IPS-18c (cell line): ENCODE data around the gene FOXO3.

Experiments used
- H3K4me3 ChIP-seq: 2 replicates; pipeline ENCODE4 v1.7.0; 2013; ENCODE audit warnings: low read depth, mild to moderate bottlenecking, low read length, moderate library complexity; ENCODE audit not compliant: insufficient read depth
- H3K9me3 ChIP-seq: one replicate; pipeline ENCODE4 v1.6.1; 2013; ENCODE audit warnings: mild to moderate bottlenecking, low read length, moderate library complexity; ENCODE audit not compliant: control insufficient read depth, insufficient read depth

Gene FOXO3

DNA sequence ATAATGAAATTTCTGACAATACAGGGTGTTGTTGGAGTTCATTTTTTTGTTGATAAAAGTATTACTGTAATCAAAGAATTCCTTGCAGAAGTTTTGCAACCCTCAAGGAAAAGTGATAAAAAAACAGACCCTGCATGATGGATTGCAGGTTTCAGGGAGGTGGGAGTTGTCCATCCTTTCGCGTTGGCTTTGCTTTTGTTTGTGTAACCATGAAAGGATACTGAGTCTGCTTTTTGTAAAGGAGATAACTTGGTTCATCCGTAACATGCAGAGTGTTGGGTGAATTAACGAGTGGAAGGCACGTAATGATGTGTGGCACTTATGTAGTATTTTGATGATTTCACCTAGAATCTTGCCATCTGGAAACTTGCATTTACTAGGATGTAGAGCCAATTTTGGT is 23.6 kb downstream of the FOXO3 start:
- Histone ChIP-seq H3K4me3 (no peak overlapping the region), H3K9me3 (no peaks in the 10 kb centered on the region)

DNA sequence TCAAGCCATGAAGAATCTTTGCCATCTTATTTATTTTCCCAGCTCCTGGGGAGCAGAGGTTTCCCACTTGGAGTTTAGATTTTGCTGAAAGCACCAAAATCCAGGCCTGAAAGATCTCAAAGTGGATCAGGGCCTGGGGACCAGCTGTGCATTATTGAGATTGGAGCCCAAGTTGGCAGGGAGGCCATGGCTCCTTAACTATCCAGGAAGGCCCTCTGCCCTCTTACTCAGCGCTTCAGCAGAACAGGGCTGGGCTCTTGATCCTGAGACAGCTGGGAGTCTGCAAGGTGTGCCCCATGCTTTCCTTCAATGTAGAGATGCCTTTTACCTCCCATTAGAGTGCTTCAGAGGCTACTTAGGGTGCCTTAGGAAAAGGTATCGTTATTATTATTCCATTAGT is 24.6 kb downstream of the FOXO3 start:
- Histone ChIP-seq H3K4me3 (no peak overlapping the region), H3K9me3 (no peaks in the 10 kb centered on the region)

DNA sequence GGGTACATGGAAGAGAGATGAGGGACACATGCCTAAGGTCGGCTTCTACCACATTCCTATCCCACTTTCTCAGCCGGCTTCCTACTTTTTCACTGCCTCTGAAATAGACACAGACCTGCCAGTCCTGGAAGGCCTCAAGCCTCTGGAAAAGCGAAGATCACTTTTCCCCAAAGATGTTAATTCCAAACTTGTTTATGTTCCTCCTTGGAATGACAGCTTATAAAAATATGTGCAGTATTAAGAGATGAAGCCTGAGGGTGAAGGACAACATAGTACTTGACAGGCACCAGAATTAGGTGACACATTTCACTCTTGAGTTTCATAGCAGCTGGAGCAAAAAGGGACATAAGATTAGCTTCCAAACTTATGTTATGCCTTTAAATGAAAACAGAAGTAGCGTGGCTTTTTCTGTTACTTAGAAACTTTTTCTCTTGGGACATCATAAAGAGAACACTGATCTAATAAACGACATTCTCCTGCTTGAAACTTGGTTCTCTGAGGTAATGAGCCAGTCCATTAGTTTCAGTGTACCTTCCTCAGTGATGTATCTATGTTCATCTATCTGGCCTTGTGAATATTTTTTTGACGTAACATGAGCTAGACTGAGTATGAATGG is 25.3 kb downstream of the FOXO3 start:
- Histone ChIP-seq H3K9me3 (no peaks in the 10 kb centered on the region), H3K4me3 (no peak overlapping the region)

DNA sequence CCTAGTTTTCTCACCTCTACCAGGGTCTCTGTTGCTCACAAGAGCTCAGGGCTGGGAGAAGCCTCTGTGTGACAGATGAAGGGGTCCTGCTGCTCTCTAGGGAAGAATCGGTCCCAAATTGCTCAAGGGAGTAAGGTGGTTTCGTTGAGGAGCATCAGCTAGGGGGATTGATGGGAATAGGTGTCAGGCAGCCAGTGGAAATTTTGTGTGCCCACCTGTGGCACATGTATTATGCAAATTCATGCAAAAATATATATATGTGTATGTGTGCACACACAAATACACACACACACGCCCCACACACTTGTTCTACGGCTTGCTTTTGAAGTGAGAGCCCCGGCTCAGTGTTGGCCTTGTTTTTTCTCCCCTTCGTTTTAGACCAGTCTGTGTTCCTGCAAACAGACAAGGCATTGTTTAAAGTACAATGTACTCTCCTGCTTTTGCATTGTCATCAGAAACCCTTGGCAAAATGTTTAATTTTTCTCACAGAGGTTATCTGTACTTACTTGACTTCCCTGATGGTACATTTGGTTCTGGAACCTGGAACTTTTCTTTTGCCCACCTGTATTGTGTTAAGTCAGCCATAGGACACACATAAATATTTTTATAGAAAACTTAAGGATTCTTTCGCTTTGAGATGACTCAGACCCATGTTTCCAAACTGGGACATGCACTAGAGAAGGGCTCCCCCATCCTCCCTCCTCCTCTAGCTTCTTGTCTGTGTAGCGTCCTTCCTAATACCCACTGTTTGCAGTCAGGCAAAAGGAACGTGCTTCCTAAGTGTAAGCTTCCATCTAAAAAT is 26.7 kb downstream of the FOXO3 start:
- no peaks in the 10 kb centered on the region for H3K9me3 ChIP-seq
- no peak overlapping the region for H3K4me3 ChIP-seq

DNA sequence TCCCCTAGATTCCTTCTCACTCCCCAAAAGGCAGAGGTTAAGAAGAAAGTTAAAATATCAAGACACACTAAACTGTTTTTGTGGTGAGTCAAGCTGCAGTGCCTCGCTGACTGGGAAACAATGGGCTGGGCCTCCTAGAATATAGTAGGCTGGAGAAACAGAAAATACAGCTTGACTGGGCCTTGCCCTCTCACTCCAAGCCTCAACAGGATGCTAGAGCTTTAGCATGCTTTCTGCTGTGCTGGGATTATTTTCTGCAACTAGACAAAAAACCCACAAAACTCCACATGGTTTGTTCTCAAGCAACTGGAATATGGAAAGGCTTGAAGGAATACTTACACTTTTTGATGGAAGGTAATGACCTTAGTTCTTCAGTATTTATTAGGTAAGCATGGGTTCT is 27.9 kb downstream of the FOXO3 start:
- Histone ChIP-seq H3K4me3 (no peak overlapping the region), H3K9me3 (no peaks in the 10 kb centered on the region)

DNA sequence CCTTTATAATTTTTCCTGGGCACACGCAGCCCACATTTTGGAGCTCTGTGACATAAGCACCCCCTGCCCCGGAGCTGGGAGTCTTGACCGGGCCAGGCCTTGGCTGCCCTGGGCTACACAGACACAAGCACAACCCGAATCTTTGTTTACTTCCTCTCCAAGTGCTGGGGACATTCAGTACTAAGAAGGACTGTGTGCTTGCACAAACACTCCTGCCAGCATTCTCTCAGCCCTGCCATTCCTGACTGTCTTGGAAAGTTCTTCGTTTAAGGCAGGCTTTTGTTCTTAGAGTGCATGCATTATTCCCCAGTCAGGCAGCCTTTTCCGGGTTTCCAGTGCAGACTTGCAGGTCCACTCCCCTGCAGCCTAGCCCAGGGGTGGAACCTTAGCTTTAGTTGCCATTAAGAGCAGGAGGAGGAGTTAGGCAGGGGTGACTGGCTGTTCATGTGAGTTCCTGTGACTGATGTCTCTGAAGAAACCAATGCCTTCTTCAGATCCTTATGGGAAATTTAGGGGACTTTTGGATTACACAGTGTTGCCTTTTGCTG is 28.6 kb downstream of the FOXO3 start:
- Histone ChIP-seq H3K4me3 (no peak overlapping the region), H3K9me3 (no peaks in the 10 kb centered on the region)

DNA sequence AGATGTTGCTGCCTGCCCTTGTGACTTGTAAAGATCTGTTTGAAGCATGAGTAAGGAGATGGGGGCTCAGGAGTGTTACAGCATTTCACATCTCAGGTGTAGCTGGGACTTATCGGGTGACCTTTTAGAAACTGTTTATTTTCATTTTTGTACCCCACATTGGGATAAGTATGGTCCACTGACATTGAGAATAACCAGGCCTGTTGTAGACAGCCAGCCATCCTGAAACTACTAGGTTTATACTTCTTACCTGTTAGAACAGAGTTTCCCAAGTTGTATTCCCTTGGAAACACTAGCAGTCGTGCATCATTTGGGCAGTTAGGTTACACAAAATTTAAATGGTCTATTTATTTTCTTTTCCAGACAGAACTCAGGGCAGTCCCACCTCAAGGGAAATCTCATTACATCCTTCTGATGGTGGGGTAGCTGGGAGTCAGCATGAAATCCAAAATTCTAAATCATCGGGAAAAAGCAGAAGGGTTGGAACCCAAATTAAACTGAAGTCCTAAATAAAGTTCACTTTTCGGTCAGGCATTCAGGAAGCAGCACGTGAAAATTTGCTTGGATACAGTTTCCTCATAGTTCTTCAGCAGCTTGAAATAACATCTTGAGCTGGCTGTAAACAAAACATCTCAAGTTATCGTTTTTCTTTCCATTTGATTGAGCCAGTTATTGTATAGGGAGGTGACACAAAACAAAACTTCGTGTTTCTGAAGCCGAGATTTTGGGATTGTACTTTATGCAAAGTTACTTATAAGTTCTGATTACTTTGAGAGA is 30.5 kb downstream of the FOXO3 start:
- Histone ChIP-seq H3K9me3 (no peaks in the 10 kb centered on the region), H3K4me3 (no peak overlapping the region)

DNA sequence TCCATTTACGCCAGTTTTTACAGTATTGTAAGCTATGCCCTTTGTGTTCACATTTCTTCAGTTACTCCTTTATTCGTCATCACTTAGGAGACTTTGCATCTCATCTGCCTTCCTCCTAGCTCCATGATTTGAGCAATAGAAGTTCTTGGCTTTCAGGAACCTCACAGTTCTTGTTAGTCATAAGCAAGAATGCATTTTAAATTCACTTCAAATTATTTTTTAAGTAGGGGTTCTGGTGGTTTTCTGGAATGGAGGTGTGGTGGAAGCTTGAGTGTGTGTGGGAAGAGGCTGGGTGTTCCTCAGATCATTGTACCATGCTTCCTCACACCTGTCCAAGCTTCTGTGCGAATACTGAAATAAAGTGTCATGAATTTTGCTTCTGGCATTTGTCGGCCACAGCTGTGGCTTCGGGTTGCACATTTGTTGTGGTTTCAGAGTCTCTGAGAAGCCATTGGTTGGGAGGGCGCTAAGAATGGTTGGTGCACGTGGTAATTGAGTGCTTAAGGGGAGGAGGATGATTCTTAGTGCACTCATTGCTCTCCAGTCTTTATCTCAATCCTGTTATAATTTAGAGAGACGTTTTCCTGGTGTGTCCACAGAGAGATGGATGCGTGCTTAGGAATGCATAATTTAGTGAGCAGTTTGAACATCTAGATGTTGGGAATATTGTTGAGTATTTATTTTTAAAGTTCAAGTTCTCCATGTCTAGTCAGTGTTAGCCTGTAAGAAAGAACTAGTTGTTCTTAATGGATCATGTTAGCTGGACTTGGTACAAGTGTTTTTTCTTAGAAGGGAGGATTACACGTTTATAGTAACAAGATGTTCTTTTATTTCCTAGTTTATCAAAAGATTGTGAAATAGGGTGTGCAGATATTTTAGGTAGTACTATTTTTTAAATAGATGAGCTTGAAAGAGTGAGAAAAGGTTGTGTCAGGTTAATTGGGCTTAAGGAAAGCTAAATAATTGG is 31.9 kb downstream of the FOXO3 start:
- H3K4me3 ChIP-seq, result no peak overlapping the region

DNA sequence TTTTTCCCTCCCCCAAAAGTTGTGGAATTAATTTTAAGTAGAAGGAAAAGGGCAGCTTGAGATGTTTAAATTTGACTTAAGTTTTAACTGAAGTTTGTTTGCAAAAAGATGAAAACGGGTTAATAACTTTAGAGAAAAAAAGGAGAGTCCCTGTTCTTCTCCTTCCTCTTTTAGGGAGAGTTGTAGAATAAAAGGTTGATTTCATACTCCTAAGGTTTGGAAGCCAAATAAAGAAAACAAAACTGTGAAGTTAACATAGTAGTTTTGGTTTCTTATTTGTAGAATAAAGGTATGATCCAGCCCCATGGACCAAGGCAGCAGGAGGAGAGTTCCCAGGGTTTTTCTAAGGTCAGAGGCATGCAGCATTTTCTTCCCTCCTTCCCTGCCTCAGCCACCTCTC is 33.4 kb downstream of the FOXO3 start:
- Histone ChIP-seq H3K9me3 (no peaks in the 10 kb centered on the region), H3K4me3 (no peak overlapping the region)

More for the DNA sequence above, 31.9 kb downstream of the FOXO3 start:
- H3K9me3 ChIP-seq, result no peaks in the 10 kb centered on the region

DNA sequence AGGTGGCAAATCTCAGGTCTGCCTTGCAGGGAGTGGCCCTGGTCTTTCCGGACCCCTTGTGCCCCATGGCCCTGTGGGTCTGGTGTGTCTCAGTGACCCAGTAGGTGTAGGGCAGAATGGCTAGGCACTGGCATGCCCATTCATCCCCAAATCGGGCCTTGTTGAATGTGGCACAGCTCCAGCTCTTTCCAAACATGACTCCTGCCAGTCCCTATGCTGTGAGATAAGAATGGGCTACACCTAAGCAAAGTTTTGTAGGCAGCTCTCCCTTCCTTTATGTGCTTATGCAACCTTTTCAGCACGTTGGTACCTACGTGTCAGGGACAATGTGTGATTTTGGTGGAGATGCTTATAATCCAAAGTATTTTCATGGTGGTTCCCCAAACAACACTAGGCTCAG is 33.9 kb downstream of the FOXO3 start:
- H3K9me3 ChIP-seq, result no peaks in the 10 kb centered on the region

DNA sequence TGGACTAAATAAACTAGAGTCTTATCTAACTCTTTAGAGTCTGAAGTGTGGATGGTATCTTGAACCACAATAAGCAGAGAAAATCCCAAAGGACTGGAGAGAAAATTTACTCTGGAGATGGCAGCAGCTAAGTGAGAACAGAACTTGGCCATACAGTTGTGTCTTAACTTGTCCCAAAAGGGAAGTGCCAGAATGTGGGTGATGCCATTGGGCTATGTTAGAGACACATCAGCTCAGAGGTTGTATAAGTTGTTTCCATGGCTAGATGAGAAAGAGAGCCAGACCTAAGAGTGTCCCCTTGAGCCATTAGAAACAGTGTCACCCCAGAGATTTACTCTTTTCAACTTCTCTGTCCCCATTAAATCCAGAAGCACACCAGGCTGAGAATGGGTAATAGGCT is 36.2 kb downstream of the FOXO3 start:
- H3K4me3 ChIP-seq, result no peak overlapping the region
- H3K9me3 ChIP-seq, result no peaks in the 10 kb centered on the region

More for the DNA sequence above, 33.9 kb downstream of the FOXO3 start:
- no peak overlapping the region for H3K4me3 ChIP-seq

DNA sequence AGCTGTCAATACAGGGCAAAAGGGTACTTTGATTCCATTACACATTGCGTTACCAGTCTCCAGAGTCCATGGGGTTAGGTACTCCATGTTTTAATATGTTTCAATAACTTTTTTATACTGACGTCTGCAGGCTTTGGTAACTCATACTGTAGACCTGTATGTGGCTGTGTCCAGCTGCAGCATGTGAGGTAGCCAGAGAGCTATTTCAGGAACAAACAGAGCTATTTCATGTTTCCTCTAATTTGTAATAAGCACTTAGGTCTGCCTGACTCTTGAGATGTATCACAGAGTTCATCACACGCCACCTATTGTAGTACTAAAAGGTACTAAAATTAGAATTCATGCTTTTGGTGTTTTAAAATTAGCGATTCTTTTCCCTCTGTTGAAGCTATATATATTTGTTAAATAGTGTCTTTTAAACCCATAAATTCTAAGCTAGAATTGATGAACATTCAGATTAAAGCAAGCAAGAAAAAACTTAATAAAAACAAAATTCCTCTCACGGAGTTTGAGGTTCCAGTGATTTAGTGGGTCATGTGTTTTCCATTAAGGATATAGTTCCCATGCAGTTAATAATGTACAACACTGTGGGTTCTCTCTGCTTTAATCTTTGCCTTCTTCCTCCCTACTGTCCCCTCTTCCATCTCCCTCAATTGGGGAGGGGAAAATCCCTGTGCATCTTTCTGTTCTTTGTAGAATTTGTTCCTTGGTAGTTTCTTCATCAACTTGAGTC is 37.0 kb downstream of the FOXO3 start:
- H3K4me3 ChIP-seq, result no peak overlapping the region
- H3K9me3 ChIP-seq, result no peaks in the 10 kb centered on the region

DNA sequence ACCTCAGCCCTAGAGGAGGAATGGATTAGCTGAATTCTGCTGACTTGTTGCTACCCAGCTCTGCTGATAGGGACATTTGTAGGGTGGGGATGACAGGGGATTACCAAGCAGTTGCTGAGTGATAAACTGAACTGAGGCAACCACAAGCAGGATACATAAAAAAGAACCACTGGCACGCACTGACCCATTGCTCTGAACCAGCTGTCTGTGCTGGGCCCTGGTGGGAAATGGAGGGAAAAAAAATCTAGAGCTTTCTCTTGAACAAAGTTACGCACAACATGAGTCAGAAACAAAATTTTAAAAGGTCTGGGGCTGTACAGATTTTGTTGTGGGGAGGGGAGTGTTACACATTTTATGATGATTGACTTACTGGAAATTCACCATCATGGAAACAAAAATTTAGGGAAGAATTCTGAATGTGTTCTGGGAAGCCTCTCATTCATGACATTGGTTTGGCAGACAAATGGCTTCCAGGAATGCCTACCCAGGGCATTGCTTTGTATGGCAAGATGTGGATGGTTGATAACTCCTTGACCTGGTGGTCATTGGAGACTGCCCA is 37.7 kb downstream of the FOXO3 start:
- H3K4me3 ChIP-seq, result no peak overlapping the region

DNA sequence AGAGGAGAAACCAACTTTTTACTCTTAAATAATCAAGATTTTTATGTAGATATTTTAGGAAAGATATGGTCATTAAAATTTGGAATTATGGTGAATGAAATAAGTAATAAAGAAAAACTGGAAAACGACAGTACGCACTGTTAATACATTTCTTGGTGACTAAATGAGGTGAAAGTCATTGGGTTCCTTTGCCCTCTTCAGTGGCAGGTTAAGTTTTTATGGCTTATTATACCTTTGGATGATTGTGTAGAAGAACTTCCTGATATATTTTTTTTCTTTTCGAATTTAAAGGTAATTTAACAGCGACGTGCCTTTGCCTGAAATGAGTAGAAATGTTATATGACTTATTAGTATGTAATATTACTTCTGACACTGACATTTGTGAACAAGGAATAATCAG is 43.4 kb downstream of the FOXO3 start:
- Histone ChIP-seq H3K9me3 (no peaks in the 10 kb centered on the region), H3K4me3 (no peak overlapping the region)

More for the DNA sequence above, 37.7 kb downstream of the FOXO3 start:
- H3K9me3 ChIP-seq, result no peaks in the 10 kb centered on the region

DNA sequence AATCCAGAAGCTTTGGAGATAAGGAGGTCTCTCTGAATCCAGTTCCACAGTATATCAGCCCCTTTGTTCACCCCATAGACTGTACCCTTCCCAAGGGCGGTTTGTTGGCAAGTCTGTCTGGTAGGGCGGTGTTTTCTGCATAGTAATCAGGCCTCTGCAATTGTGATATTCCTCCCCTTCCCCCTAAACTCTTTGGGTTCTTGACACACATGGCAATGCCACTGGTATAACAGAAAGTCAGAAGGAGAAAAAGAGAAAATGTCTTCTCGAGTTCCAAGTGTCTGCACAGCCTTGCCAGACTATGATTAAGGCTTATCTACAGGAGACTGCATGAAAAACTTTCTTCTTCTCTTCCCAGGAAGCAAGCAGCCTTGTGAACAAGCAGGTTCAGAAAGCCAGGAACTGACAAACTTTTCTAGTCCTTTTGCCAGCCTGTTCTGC is 45.6 kb downstream of the FOXO3 start:
- Histone ChIP-seq H3K9me3 (no peaks in the 10 kb centered on the region), H3K4me3 (no peak overlapping the region)
